SKM-1 (cell line): ENCODE results near the gene OR7A17.

Source experiments
- DNase-seq: peaks from one replicate; lab custom pipeline; 2025; ENCODE audit not compliant: unreplicated experiment; lab: John Stamatoyannopoulos, UW

OR7A17 gene

DNA sequence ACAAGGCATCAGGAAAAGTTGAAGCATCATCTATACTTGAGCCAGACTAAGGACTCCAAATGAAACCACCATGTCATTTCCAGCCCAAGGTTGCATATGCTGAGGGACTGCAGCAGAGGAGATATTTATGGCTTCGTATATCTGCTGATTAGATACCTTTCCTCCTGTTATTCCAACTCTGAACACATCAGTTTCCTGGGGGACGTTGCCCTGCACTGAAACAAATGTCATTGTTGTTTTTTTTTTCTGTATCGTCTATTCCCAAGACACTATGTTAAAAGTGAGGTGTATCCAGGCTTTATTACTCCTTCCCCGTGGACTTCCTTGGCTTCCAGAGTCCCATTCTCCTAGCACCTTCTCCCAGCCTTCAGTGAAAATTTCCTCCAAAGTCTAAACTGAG is at the start of gene OR7A17:
OR7A17 (minus strand) TSS at position 101 of the 400 bp plus-strand sequence. CDS start 4,777 bp downstream, outside the sequence.
- DNase-seq: no peak

DNA sequence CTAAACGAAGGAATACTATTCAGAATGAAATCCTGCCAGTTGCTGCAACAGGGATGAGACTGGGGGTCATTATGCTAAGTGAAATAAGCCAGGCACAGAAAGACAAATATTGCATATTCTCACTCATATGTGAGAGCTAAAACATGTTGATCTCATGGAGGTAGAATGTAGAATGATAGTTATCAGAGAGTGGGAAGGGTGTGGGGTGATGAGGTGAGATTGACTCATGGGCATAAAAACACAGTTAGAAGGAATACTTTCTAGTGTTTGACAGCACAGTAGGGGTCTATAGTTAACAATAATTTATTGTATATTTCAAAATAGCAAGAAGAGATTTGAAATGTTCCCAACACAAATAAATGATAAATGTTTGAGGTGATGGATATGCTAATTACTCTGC is 47.6 kb upstream of the OR7A17 start:
- DNase-seq: no peak

DNA sequence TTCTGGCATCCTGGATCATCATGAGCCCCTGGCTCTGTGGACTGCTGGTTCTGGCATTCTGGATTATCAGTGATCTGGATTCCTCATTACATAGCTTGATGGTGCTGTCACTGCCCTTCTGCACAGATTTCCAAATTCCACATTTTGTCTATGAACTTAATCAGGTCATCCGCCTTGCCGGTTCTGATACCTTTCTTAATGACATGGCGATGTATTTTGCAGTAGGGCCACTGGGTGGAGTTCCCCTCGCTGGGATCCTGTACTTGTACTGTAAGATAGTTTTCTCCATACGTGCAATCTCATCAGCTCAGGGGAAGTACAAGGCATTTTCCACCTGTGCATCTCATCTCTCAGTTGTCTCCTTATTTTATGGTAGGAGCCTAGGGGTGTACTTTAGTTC is 30.9 kb upstream of the OR7A17 start:
- no peak for DNase-seq

DNA sequence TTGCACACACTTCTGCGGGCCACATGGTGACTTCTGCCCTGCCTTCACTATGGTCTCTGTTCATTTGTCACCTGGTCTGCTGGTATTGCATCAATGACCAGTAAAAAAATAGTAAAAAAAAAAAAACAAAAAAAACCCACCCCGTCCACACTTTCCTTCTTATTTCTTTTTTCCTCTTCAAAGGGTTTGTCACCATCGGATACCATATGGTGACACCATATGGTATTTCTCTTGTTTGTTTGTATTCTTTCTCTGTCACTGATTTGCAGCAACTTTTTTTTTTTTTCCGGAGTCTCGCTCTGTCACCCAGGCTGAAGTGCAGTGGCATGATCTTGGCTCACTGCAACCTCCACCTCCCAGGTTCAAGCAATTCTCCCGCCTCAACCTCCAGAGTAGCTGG is 29.2 kb upstream of the OR7A17 start:
- no peak for DNase-seq

DNA sequence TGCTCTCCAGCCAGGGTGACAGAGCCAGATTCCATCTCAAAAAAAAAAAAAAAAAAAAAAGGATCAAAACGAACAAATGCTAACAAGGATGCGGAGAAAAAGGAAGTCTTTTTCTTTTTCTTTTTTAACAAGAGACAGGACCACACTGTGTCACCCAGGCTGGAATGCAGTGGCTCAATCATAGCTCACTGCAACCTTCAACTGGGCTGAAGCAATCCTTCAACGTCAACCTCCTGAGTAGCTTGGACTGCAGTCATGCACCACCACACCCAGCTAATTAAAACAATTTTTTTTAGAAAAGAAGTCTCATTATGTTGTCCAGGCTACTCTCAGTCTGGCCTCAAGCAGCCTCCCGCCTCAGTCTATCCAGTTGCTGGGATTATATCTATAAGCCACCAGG is 20.8 kb upstream of the OR7A17 start:
- no peak for DNase-seq

DNA sequence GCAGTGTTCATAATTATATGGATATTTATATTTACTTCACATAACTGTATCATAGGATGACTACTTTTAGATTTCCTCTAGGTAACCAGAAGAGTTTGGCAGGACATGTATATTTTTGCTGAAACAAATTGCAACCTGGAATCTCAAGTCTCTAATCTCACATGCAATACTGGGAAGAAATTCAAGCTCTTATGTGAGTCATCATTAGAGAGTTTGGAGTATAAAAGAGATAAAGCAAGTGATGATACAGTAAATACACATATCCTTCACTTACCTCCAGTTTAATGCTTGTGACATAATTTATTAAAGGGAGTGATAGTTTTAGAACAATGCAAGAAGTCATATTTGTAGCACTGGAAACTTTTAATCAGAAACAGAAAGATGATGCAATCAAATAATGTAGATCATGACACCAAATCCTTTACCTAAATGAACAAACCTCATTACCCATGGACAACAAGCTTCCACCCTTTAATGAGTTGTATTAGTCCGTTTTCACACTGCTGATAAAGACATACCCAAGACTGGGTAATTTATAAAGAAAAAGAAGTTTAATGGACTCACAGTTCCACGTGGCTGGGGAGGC is 15.8 kb upstream of the OR7A17 start:
- no peak for DNase-seq

DNA sequence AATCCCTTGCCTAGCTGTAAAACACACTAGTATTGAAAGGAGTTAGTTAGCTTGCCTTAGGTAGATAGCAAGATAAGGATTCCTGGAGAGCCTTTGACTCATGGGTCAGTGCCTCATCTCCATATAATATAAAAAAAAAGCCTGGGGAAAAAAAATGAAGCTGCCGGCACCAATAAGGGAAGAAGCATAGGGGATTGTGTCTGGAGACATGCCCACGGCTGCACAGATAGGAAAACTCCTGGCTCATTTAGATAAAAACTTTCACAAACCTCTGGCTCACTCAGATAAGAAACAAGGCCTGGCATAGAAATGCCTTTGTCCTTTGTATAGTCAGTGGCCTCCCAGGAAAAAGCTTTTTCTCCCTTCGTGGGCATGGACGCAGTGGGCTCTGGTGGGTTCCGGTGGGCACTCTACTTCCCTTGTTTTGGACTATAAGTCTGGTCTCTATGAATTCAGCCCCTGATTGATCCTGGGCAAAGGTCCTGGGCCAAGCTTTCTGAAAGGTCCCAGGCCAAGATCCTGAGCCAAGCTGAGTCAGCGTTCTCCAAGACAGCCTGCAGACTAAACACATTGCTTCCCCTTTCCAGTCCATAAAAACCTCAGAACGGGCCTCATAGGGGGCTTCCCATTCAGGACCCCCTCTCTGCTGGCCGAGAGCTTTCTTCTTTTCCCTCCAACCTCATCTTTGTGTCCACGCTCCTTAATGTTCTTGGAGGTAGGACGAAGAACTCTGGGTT is 4.9 kb upstream of the OR7A17 start:
- DNase-seq: no peak

DNA sequence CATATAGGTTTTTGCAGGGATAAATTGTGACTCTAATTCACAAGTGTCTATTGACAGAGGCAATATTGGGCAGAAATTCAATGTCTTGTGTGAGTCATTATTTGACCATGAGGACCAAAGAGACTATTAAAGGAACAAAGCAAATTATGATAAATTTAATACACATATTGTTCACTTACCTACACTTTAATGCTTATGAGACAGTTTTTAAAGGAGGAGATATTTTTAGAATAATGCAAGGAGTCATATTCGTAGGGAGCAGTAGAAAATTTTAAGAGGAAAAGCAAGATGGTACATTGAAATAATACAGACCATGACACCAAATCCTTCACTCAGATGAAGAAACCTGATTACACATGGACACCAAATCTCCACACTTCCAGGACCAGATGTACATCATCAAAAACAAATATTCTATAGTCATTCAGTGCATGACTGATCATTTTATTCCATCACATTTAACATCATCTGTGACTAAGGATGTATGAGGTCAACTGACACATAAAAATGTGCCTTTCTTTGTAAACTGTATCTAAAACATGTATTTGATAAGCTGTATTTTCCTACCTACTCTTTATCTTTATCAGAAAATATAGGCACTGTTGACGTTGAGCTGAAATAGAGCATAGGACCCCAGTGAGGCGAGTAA is 4.2 kb upstream of the OR7A17 start:
- no peak for DNase-seq

DNA sequence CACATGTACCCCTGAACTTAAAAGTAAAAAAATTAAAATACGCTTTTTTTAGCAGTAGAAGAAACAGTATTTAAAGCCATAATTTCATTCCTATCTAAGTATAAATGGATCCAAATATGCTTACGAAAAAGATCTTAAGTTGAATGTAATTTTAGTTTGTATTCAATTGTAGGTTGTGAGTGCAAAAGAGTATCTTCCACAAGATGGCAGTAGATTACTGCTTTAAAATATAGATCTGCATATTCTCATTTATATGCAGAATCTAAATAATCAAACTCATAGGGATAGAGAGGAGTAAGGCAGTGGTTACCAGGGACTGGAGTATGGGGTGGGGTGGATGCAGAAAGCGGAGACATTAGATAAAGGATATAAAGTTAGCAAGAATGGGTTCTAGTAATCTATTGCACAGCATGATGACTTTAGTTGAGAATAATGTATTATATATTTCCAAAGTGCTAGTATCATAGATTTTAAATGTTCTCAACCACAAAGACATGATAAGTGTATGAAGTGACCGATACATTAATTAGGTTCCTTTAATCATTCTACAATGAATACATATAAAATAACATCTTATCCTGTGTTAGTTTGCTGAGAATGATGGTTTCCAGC is 14.2 kb downstream of the OR7A17 start:
- no peak for DNase-seq

DNA sequence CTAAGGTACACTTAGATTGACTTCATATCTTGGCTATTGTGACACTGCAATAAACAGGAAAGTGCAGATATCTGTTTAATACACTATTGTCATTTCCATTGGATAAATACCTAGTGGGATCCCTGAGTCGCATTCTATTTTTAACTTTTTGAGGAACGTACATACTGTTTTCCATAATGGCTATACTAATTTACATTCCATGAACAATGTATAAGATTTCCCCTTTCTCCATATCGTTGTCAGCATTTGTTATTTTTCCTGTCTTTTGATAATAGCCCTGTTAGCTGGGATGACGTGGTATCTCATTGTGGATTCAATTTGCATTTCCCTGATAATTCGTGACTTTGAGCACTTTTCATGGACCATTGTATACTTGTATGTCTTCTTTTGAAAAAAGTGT is 17.4 kb downstream of the OR7A17 start:
- no peak for DNase-seq

DNA sequence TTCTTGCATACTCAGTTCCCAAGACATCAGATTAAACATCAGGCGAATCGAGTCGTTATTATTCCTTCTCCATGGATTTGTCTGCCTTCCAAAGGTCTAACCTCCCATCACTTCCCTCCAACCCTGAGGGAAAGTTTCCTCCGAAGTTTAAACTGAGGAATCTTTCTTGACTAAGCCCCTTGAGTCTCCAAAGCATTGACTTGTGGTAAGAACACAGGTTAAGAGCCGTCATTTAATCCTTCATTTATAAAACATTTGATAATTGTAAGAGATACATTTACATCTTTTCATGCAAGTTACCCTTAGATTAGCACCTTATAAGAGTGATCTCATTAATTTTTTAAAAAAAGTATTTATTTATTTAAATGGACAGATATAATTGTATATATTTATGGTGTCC is 37.1 kb downstream of the OR7A17 start, which contains the start of gene OR7A10:
OR7A10 (minus strand) TSS at position 101 of the 400 bp plus-strand sequence. CDS start 7,045 bp downstream, outside the sequence.
- no peak for DNase-seq

DNA sequence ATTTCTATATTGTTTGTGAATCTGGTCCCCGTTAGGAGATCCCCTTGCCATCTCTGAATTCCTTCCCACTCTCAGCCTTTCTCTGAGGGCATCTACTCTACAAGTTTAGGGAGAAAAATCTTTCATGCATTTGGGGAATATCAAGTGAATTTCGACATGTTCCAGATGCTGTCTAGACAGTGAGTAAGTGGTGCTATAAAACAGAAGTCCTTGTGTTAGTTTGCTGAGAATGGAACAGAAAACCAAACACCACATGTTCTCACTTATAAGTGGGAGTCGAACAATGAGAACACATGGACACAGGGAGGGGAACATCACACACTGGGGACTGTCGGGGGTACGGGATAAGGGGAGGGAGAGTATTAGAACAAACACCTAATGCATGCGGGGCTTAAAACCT is 42.4 kb downstream of the OR7A17 start:
- DNase-seq: no peak

DNA sequence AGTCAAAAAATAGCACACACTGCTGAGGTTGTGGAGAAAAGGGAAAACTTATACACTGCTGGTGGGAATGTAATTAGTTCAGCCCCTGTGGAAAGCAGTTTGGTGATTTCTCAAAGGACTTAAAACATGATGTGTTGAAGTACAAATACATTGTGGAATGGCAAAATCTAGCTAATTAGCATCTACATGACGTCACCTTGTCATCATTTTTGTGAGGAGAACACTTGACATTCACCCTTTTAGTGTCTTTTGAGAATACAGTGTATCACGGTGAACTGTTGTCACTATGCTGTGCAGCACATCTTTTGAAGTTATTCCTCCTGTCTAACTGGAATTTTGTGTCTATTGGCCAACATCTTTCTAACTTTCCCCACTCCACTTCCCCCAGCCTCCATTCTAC is 42.8 kb downstream of the OR7A17 start:
- no peak for DNase-seq

DNA sequence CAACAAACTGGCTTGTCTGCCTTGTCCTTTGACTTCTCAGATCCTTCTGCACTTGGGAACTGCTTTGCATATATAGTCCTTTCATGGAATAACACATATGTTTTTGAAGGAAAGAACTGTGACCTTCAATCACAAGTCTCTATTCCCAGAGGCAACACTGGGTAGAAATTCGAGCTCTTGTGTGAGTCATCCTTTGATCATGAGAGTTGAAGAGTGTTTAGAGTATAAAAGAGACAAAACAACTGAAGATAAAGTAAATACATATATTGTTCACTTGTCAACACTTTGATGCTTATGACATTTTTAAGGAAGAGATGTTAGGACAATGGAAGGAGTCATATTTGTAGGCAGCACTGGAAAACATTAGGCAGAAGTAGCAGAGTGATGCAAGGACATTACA is 45.7 kb downstream of the OR7A17 start:
- DNase-seq: no peak

DNA sequence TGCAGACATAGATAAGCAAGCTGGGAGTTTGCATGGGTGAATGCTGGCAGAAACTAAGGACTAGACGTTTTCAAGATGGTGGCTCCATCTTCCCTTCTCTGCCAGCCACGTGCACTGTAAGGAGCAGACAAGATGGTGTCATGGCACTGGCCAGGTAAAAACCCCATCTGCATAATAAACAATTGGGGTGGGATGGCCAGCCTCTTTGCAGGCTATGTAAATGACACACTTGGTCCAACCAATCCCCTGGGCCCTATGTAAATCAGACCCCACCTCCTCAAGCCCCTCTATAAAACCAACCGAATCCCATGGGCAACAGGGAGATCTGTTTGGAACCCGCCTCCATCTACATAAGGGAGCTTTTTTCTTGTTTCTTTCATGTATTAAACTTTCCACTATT is 48.5 kb downstream of the OR7A17 start:
- DNase-seq: no peak

DNA sequence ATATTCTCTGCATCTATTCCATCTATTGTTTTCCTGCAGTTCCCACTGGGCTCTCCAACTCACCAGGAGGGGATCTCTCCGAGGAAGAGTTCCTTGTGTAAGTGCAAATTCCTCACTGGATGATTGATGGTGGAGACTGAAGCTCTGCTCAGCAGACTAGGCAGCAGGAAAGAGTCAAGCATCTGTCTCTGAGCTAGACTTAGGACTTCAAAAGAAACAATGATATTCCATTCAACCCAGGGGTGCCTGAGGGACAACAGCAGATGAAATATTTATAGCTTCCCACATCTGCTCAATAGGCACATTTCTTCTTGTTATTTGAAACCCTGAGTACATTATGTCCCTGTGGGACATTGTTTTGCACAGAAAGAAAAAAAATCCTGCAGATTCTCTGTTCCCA is 50.9 kb downstream of the OR7A17 start, which contains the start of the genes OR7A5 and OR7C1:
OR7A5 (minus strand) TSS at position 175 of the 400 bp plus-strand sequence. CDS start 6,944 bp downstream, outside the sequence.
OR7C1 (minus strand) TSS at position 175 of the 400 bp plus-strand sequence. CDS start 35,049 bp downstream, outside the sequence.
- no peak for DNase-seq

DNA sequence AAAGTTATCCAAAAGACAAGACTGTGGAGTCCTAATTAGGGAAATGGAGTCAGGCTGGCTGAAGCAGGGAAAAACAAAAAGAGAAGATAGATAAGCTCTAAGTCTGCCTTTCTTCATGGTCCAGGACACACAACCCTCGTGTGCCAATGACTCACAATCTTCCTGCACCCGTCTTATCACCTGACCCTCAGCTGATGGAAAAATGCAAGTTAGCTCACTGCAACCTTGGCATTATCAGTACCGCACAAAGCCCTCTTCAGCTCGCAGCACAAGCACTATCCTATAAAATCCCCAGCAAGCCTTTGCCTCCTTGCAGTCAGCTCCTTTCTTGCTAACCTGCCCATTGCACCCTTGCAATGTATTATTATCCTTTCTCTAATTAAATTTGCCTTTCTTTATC is 55.2 kb downstream of the OR7A17 start:
- DNase-seq: no peak
